Skeletal muscle tissue (tissue), 4 donors: ENCODE data around the gene MLIP. TPM values are rescaled to one million over a fixed set of nuclear protein-coding genes. Genes with fewer than 3 reads are reported as not detected.

Source experiments
- H3K27ac ChIP-seq: one replicate; pipeline ENCODE4 v1.7.0; 2013; ENCODE audit warnings: mild to moderate bottlenecking, low read depth, low read length, inconsistent platforms
- H3K27me3 ChIP-seq, 3 donors: one replicate each; pipeline ENCODE4 v1.7.0; 2013; ENCODE audit warnings: low read length in 3 of 3; ENCODE audit not compliant: control insufficient read depth in 3 of 3, insufficient read depth in 3 of 3
- H3K36me3 ChIP-seq, 3 donors: one replicate each; pipeline ENCODE4 v1.7.0; 2013; ENCODE audit warnings: low read length in 3 of 3; ENCODE audit not compliant: control insufficient read depth in 3 of 3, insufficient read depth in 3 of 3
- H3K4me1 ChIP-seq, 3 donors: one replicate each; pipeline ENCODE4 v1.7.0; 2013; ENCODE audit warnings: low read length in 3 of 3, mild to moderate bottlenecking in 3 of 3; ENCODE audit not compliant: control insufficient read depth in 3 of 3, insufficient read depth in 3 of 3
- H3K4me3 ChIP-seq, 3 donors: one replicate each; pipeline ENCODE4 v1.7.0; 2013; ENCODE audit warnings: low read length in 3 of 3
- H3K9ac ChIP-seq, 3 donors: one replicate each; pipeline ENCODE4 v1.7.0; 2013; ENCODE audit warnings: low read length in 3 of 3, mild to moderate bottlenecking in 3 of 3, moderate library complexity in 2 of 3, low read depth in 1 of 3
- H3K9me3 ChIP-seq, 3 donors: one replicate each; pipeline ENCODE4 v1.7.0; 2013; ENCODE audit warnings: low read length in 3 of 3; ENCODE audit not compliant: control insufficient read depth in 3 of 3
- total RNA-seq: library from RNA; depleted of rRNA; stranded (reverse); fragments of >200 nt; gene quantifications from one replicate; pipeline ENCODE4 v1.2.3, GENCODE V29; 2014
- donor health status: Osteomylitis.

Gene MLIP
- total RNA-seq, 1 donor from 2014 or later, result 27.7 TPM

DNA sequence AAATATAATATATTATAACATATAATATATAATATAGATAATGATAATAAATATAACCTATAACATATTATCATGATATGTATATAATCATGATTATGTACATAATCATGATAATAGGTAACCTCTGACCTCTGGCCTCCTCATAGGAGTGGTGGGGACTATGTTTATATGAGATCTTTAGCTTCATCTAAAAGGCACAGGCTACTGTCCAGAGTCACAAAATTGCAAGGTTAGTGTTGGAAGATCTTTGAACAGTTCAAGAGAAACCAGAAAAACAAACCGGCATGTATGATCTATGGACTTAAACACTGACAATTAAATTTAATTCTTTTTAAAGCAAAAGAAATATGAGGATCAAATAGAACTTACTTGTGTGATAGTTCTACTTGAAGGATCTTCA, 141.3 kb downstream of the MLIP start:
- H3K27me3 ChIP-seq, result no peaks in the 10 kb centered on the region
- H3K36me3 ChIP-seq, result peaks cover 0 to 2% (median 0%) of the 10 kb centered on the region in 3 donors
- peaks cover 8 to 17% (median 14%) of the 10 kb centered on the region in 3 donors for H3K4me1 ChIP-seq
- no peak overlapping the region for H3K4me3 ChIP-seq
- no peaks in the 10 kb centered on the region for H3K9me3 ChIP-seq
- no peak overlapping the region for H3K9ac ChIP-seq
- H3K27ac ChIP-seq, result no peak overlapping the region

DNA sequence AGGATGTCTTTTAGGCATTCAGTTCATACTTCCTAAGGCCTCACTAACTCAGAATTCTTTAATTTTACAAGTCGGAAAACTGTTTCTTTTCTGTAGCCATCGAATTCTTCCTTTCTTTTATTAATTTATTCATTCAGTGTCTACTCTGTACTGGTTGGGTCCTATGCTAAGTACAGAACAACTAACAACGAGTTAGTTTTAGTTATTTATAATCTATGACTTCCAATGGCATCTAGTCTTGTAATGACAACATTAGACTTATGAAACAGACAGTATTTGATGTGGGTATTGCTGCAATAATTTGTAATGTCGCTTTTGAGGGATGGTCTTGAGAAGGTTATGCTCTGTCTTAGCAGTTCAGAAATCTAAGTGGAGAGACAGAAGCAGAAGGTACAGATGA, 141.7 kb downstream of the MLIP start:
- H3K9me3 ChIP-seq, result no peaks in the 10 kb centered on the region

GRCh38 chr6:54254886-54255285, 143.6 kb downstream of the MLIP start:
- H3K9me3 ChIP-seq, result no peaks in the 10 kb centered on the region
- peak overlapping the region in 1 of 3 donors; percentile 68 for H3K9ac ChIP-seq
- peaks cover 8 to 17% (median 14%) of the 10 kb centered on the region in 3 donors for H3K4me1 ChIP-seq
- H3K27ac ChIP-seq, result peak overlapping the region; percentile 78
- no peaks in the 10 kb centered on the region for H3K36me3 ChIP-seq
- H3K27me3 ChIP-seq, result no peaks in the 10 kb centered on the region
- H3K4me3 ChIP-seq, result no peak overlapping the region

More for the DNA sequence above, 141.7 kb downstream of the MLIP start:
- Histone ChIP-seq H3K36me3 (peaks cover 0 to 2% (median 0%) of the 10 kb centered on the region in 3 donors), H3K9ac (no peak overlapping the region), H3K4me3 (no peak overlapping the region), H3K27me3 (no peaks in the 10 kb centered on the region), H3K27ac (peak overlapping the region; percentile 78), H3K4me1 (peaks cover 8 to 17% (median 14%) of the 10 kb centered on the region in 3 donors)

GRCh38 chr6:54255886-54256285, 144.6 kb downstream of the MLIP start:
- Histone ChIP-seq H3K27ac (peak overlapping the region; percentile 78), H3K9me3 (no peaks in the 10 kb centered on the region), H3K27me3 (no peaks in the 10 kb centered on the region), H3K4me1 (peaks cover 8 to 17% (median 14%) of the 10 kb centered on the region in 3 donors), H3K36me3 (no peaks in the 10 kb centered on the region), H3K9ac (peak overlapping the region in 2 of 3 donors; percentile 37 to 68), H3K4me3 (peak overlapping the region in 1 of 3 donors; percentile 15)

GRCh38 chr6:54260025-54260424, 148.8 kb downstream of the MLIP start:
- no peak overlapping the region for H3K4me3 ChIP-seq
- no peaks in the 10 kb centered on the region for H3K9me3 ChIP-seq
- H3K9ac ChIP-seq, result no peak overlapping the region
- no peaks in the 10 kb centered on the region for H3K36me3 ChIP-seq
- no peak overlapping the region for H3K27ac ChIP-seq
- no peaks in the 10 kb centered on the region for H3K27me3 ChIP-seq
- peaks cover 6 to 15% (median 14%) of the 10 kb centered on the region in 3 donors for H3K4me1 ChIP-seq

DNA sequence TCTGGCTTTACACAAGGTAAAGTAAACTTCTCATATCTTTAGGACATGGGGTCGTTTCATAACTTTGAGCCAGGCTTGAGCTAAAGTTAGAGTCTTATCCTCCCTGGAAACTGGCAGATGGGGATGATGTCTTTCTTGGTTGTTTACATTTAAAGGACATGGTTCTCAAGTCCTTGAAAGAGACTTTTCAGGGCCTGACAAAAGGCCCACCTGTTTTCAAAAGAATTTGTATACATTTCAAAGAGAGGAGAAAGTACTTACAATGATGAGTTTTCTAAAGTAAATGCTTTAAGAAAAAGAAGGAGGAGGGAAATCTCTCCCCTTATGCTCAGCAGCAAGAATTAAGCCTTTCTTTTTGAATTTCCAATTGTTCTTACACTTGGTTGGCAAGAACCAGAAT, 151.3 kb downstream of the MLIP start:
- no peak overlapping the region for H3K27ac ChIP-seq
- no peaks in the 10 kb centered on the region for H3K27me3 ChIP-seq
- no peak overlapping the region for H3K9ac ChIP-seq
- no peaks in the 10 kb centered on the region for H3K9me3 ChIP-seq
- peaks cover 0 to 7% (median 0%) of the 10 kb centered on the region in 3 donors for H3K4me1 ChIP-seq
- H3K4me3 ChIP-seq, result no peak overlapping the region
- peaks cover 0 to 4% (median 0%) of the 10 kb centered on the region in 3 donors for H3K36me3 ChIP-seq

DNA sequence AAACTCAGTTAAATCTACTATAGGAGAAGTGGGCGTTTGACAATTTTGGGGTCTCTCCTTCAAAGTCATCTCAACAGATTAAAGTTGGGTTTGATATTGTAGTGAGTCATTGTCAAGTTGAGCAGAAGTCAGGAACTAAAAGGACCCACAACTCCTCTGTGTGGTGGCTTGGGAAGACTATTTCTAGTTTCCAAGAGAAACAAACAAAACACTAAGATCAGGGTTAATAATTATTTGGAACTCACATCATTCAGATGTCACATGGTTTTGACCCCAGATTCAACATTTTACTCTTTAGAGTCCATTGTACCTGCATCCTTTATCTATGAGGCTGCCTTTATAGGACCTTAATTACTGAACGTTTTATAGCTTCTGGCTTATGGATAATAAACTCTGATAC, 151.7 kb downstream of the MLIP start:
- peaks cover 0 to 4% (median 0%) of the 10 kb centered on the region in 3 donors for H3K36me3 ChIP-seq
- no peaks in the 10 kb centered on the region for H3K9me3 ChIP-seq
- H3K4me3 ChIP-seq, result no peak overlapping the region
- H3K27ac ChIP-seq, result no peak overlapping the region
- no peak overlapping the region for H3K9ac ChIP-seq
- no peaks in the 10 kb centered on the region for H3K27me3 ChIP-seq
- H3K4me1 ChIP-seq, result peaks cover 0 to 7% (median 0%) of the 10 kb centered on the region in 3 donors

DNA sequence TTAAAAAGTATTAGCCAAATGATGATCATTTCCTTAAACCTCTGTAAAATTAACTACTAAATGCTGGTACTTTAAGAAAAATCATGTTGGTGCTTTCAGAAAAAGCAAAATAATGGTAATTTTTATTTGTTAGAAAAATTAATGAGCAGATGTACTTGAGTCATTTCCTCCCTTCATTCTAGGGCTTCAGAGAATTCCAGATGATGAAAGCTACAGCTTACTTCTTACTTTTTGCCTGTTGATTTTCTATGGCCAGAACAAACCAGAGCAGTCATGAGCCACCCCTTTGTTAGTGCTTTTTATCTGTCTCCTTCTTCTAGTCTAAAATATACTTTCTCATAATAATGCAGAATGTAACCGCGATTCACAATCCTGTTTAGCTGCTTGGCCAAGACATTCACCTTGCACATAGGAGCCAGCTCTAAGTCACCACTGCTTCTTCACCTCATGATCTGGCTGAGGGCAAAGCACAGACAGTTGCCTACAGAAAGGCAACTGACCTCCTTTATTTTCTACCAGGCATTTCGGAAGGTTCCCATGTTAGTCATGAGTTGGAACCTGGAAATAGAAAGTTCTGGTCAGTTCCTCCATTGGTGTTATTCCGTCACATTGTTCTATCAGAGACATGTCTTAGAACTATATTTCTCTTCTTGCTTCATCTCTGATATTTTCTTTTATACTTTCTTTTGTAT, 153.5 kb downstream of the MLIP start:
- Histone ChIP-seq H3K4me3 (no peak overlapping the region), H3K27me3 (no peaks in the 10 kb centered on the region), H3K9ac (no peak overlapping the region), H3K4me1 (peaks cover 0 to 7% (median 0%) of the 10 kb centered on the region in 3 donors), H3K36me3 (peaks cover 0 to 4% (median 0%) of the 10 kb centered on the region in 3 donors), H3K9me3 (no peaks in the 10 kb centered on the region), H3K27ac (no peak overlapping the region)

DNA sequence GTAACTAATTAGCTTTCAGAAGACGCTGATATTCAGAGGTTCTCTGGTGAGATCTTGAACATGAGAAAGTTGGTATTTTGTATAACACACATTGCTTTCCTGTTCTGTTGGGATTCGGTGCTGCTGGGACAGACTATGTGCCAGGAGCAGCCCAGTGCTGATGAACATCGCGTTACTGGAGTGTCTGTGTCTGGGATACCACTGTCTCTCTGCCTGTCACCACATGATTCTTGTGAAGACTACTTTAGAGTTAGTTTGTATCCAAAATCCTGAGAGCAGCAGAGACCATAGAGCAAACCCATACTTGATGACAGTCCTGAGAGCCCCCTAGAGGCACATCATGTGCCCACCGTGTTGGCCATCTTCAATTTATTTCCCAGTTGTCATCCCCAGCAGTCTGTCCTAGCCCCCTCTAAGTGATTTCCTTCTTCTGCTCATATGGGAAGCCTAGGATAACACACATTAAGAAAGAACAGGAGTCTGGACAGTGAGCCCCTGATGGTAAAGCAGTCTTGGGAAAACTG, 155.2 kb downstream of the MLIP start:
- H3K9me3 ChIP-seq, result no peaks in the 10 kb centered on the region

GRCh38 chr6:54267798-54268197, 156.6 kb downstream of the MLIP start:
- Histone ChIP-seq H3K27me3 (no peaks in the 10 kb centered on the region), H3K4me1 (peaks cover 0 to 7% (median 0%) of the 10 kb centered on the region in 3 donors), H3K27ac (no peak overlapping the region), H3K9ac (no peak overlapping the region), H3K4me3 (no peak overlapping the region), H3K36me3 (peaks cover 0 to 4% (median 0%) of the 10 kb centered on the region in 3 donors), H3K9me3 (no peaks in the 10 kb centered on the region)

More for the DNA sequence above, 155.2 kb downstream of the MLIP start:
- H3K27ac ChIP-seq, result no peak overlapping the region
- peaks cover 0 to 4% (median 0%) of the 10 kb centered on the region in 3 donors for H3K36me3 ChIP-seq
- H3K27me3 ChIP-seq, result no peaks in the 10 kb centered on the region
- no peak overlapping the region for H3K9ac ChIP-seq
- no peak overlapping the region for H3K4me3 ChIP-seq
- peaks cover 0 to 7% (median 0%) of the 10 kb centered on the region in 3 donors for H3K4me1 ChIP-seq
